Lower lobe of right lung (tissue), 2 donors: Measurements from ENCODE around the gene DAB1. TPM values are rescaled to one million over a fixed set of nuclear protein-coding genes. Genes with fewer than 3 reads are reported as not detected.
A peak's percentile ranks its signal among the peaks of the same experiment; 100 is the strongest.
"Not testable (repeated sequence)": the region's sequence is repeated elsewhere in the genome, so short reads cannot be mapped to it uniquely, and the experiment has no call there.

Source experiments
- ATAC-seq, 2 donors: fragments of 200-7000 bp; cut with Tn5 transposase; one replicate each; pipeline ENCODE4 v1.9.1; 2020 to 2022; ENCODE audit warnings: mild to moderate bottlenecking in 2 of 2, moderate library complexity in 2 of 2
- DNase-seq: peaks from one replicate; pipeline ENCODE4 v3.0.0-alpha.2; 2020
- H3K27ac ChIP-seq: fragments of 200-600 bp; one replicate; pipeline ENCODE4 v1.8.0; 2022
- H3K27me3 ChIP-seq: fragments of 200-600 bp; one replicate; pipeline ENCODE4 v1.8.0; 2022; ENCODE audit warnings: low read depth
- H3K36me3 ChIP-seq: fragments of 200-600 bp; one replicate; pipeline ENCODE4 v1.8.0; 2022; ENCODE audit warnings: mild to moderate bottlenecking
- H3K4me1 ChIP-seq: fragments of 200-600 bp; one replicate; pipeline ENCODE4 v1.8.0; 2022
- H3K4me3 ChIP-seq: fragments of 200-600 bp; one replicate; pipeline ENCODE4 v1.8.0; 2022; ENCODE audit warnings: mild to moderate bottlenecking
- H3K9me3 ChIP-seq: fragments of 200-600 bp; one replicate; pipeline ENCODE4 v1.8.0; 2022
- intact Hi-C: fragments of 100-400 bp; cut with DNase I; formaldehyde crosslinking; loops from one replicate; pipeline ENCODE4 v1.11.0; 2022
- total RNA-seq: library from RNA; stranded (reverse); fragmentation: NEBNext Ultra II Directional; extraction: Animal tissue kit (Norgen Biotek cat#: 25700); gene quantifications from one replicate; pipeline ENCODE4 v1.2.1, GENCODE V29; 2021
- TF ChIP-seq, protein P1 (sequence below): fragments of 200-600 bp; IDR thresholded peaks from one replicate; pipeline ENCODE4 v1.8.0; 2022; ENCODE audit warnings: antibody characterized with exemption, mild to moderate bottlenecking
- donor health status: DM: no; HTN: yes; CAD: no; lungs with severe emphysema.

Gene DAB1
- total RNA-seq, 1 donor from 2014 or later, result 1.9 TPM

GRCh38 chr1:57345916-57346315 lies 77.9 kb downstream of the DAB1 start:
- Histone ChIP-seq H3K27ac (no peak overlapping the region), H3K27me3 (no peaks in the 10 kb centered on the region), H3K36me3 (no peaks in the 10 kb centered on the region), H3K4me1 (no peaks in the 10 kb centered on the region), H3K4me3 (no peak overlapping the region), H3K9me3 (no peaks in the 10 kb centered on the region)
- DNase-seq (no peak), ATAC-seq (no peak)
- intact Hi-C loops, result no loop called here
- TF ChIP-seq, protein P1, sequence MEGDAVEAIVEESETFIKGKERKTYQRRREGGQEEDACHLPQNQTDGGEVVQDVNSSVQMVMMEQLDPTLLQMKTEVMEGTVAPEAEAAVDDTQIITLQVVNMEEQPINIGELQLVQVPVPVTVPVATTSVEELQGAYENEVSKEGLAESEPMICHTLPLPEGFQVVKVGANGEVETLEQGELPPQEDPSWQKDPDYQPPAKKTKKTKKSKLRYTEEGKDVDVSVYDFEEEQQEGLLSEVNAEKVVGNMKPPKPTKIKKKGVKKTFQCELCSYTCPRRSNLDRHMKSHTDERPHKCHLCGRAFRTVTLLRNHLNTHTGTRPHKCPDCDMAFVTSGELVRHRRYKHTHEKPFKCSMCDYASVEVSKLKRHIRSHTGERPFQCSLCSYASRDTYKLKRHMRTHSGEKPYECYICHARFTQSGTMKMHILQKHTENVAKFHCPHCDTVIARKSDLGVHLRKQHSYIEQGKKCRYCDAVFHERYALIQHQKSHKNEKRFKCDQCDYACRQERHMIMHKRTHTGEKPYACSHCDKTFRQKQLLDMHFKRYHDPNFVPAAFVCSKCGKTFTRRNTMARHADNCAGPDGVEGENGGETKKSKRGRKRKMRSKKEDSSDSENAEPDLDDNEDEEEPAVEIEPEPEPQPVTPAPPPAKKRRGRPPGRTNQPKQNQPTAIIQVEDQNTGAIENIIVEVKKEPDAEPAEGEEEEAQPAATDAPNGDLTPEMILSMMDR, result no peak

DNA sequence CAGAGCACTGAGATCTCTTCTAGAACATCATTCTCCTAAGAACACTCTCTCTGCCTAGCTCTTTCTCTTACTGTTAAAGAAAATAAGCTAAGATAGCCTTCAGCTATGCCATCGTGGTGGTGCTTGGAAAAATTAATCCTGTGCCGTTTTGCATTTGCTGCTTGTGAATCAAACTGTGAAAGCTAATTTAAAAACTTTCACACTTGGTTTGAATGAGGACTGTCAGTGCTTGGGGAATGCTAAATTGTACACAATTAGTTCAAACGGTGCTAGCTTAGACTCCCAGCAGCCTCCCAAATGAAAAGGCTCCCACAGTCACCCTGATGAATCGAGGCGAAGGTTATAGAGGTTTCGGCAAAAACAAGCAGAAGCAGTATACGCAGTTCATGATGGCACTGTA lies 79.6 kb downstream of the DAB1 start:
- intact Hi-C loops, result no loop called here
- TF ChIP-seq, protein P1, result no peak
- DNase-seq, result no peak

GRCh38 chr1:57343298-57343915 lies 80.5 kb downstream of the DAB1 start:
- intact Hi-C loops, H3K27me3 ChIP-seq, ATAC-seq, H3K4me3 ChIP-seq, H3K36me3 ChIP-seq, H3K27ac ChIP-seq, DNase-seq, H3K4me1 ChIP-seq, H3K9me3 ChIP-seq: not testable (repeated sequence)

More for the DNA sequence above, 79.6 kb downstream of the DAB1 start:
- Histone ChIP-seq H3K36me3 (no peaks in the 10 kb centered on the region), H3K4me3 (no peak overlapping the region), H3K4me1 (no peaks in the 10 kb centered on the region), H3K9me3 (no peaks in the 10 kb centered on the region), H3K27me3 (no peaks in the 10 kb centered on the region), H3K27ac (no peak overlapping the region)
- ATAC-seq, result no peak

DNA sequence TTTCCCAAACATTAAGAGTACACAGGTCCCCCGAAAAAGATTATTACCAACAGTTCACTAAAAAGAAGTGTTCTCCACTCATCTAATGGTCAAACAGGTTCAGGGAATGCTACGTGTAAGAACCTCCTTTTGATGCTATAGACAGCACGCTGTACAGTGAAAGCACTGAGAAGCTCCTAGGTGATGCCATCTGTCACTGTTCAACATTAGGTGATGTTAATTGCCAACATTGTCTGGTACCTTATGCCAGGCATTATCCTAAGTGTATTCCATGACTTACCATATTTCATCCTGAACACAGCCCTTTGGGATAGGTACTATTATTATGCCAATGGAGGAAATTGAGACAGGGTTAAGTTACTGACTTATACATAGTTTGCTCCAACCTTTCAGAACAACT lies 82.1 kb downstream of the DAB1 start:
- H3K27ac ChIP-seq, result no peak overlapping the region
- no peaks in the 10 kb centered on the region for H3K36me3 ChIP-seq
- ATAC-seq (no peak), DNase-seq (no peak)
- no peaks in the 10 kb centered on the region for H3K4me1 ChIP-seq
- H3K9me3 ChIP-seq, result no peaks in the 10 kb centered on the region
- H3K27me3 ChIP-seq, result no peaks in the 10 kb centered on the region
- no peak overlapping the region for H3K4me3 ChIP-seq
- TF ChIP-seq, protein P1, result no peak
- intact Hi-C loops, result no loop called here

DNA sequence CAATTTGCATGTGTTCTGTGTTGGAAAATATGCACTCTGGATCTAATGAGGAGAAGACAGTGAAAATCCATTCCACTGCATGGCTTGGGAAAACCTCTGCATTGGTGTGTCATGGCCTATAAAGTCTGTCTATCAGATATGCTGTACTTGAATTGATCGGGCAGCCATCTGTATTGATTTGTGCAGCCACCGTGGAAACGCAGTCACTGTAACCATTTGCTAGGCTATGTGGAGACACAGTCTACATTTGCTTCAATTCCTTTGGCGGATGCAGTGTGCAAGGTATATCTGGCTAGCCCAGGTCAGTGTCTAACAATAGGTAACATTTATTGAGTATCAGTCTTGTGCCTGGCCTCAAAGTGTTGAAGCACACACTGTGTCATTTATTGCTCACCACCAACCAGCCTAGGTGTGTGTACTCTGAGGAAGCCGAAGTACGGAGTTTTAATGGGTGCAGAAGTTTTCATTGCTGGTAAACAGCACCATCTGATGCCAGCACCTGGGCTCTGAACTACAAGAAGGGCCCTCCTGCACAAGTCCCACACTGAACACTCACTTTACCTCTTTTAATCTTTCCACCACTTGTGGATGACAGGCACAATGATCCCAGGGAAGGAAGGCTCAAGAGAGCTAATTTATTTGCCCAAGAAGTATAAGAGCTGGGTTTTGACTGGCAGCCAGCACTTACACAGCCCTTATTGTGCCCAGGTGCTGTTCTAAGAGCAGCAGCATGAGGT lies 83.4 kb downstream of the DAB1 start:
- H3K4me1 ChIP-seq, result no peaks in the 10 kb centered on the region
- TF ChIP-seq, protein P1, result peak; percentile 17
- no peaks in the 10 kb centered on the region for H3K9me3 ChIP-seq
- intact Hi-C loops, result no loop called here
- no peaks in the 10 kb centered on the region for H3K36me3 ChIP-seq
- DNase-seq, result peak; percentile 43
- no peaks in the 10 kb centered on the region for H3K27me3 ChIP-seq
- H3K27ac ChIP-seq, result no peak overlapping the region
- peak; percentile 83 to 87 for ATAC-seq
- H3K4me3 ChIP-seq, result no peak overlapping the region

- intact Hi-C loops, result no loop called here
- no peak overlapping the region for H3K4me3 ChIP-seq
- H3K36me3 ChIP-seq, result no peaks in the 10 kb centered on the region
- ATAC-seq (no peak), DNase-seq (no peak)
- H3K4me1 ChIP-seq, result no peaks in the 10 kb centered on the region
- H3K27me3 ChIP-seq, result no peaks in the 10 kb centered on the region
- no peak overlapping the region for H3K27ac ChIP-seq
- H3K9me3 ChIP-seq, result no peaks in the 10 kb centered on the region
- TF ChIP-seq, protein P1, result no peak
These were observed 86.2 kb downstream of the DAB1 start for GRCh38 chr1:57337623-57338022.
